Right lobe of liver (tissue), 6 donors: Measurements from ENCODE around the gene PLXNA2. TPM values are rescaled to one million over a fixed set of nuclear protein-coding genes. Genes with fewer than 3 reads are reported as not detected.

ENCODE experiments used
- ATAC-seq, 4 donors: fragments of 200-7000 bp; cut with Tn5 transposase; one replicate each; pipeline ENCODE4 v1.9.1; 2020; ENCODE audit warnings: mild to moderate bottlenecking in 4 of 4, moderate library complexity in 4 of 4
- DNase-seq, 3 donors: peaks; one replicate each; pipeline ENCODE4 v3.0.0-alpha.2; 2020
- H3K27ac ChIP-seq, 3 donors: fragments of 200-600 bp; one replicate each; pipeline ENCODE4 v1.8.0; 2022
- H3K27me3 ChIP-seq, 2 donors: fragments of 200-600 bp; one replicate each; pipeline ENCODE4 v1.8.0; 2022
- H3K36me3 ChIP-seq, 4 donors: fragments of 200-600 bp; sonication (generic) in 1 of 4; one replicate each; pipeline versions ENCODE4 v1.5.1 to v1.8.0; 2017 to 2022; ENCODE audit warnings: control low read depth in 1 of 4
- H3K4me1 ChIP-seq, 4 donors: fragments of 200-600 bp; sonication (generic) in 1 of 4; one replicate each; pipeline versions ENCODE4 v1.5.1 to v1.8.0; 2017 to 2022; ENCODE audit warnings: control low read depth in 1 of 4
- H3K4me3 ChIP-seq, 3 donors: fragments of 200-600 bp; one replicate each; pipeline ENCODE4 v1.8.0; 2022
- H3K9me3 ChIP-seq, 4 donors: fragments of 200-600 bp; sonication (generic) in 1 of 4; one replicate each; pipeline versions ENCODE4 v1.5.1 to v1.8.0; 2017 to 2022; ENCODE audit warnings: control low read depth in 1 of 4
- POLR2A ChIP-seq: fragments of 450-650 bp; IDR thresholded peaks from one replicate; pipeline ENCODE4 v1.6.1; 2017; ENCODE audit warnings: antibody characterized with exemption, mild to moderate bottlenecking
- WGBS: methylation state at CpG from one replicate; pipeline ENCODE4 v1.1.6; 2018; ENCODE audit warnings: low coverage, low lambda C conversion rate; ENCODE audit not compliant: insufficient coverage; ENCODE audit errors: missing lambda C conversion rate; 5-methylcytosine and 5-hydroxymethylcytosine counted together
- intact Hi-C, 2 donors: fragments of 100-400 bp; cut with DNase I; formaldehyde crosslinking; loops; one replicate each; pipeline versions ENCODE4 v1.11.2 to v1.14.1; 2022
- total RNA-seq, 6 experiments: library from RNA; depleted of rRNA in 2 of 6; stranded (reverse); fragments of >200 nt in 2 of 6; fragmentation: NEBNext Ultra II Directional in 3 of 6; extraction: Animal tissue kit (Norgen Biotek cat#: 25700) in 3 of 6; gene quantifications; one replicate each; pipeline versions ENCODE4 v1.1.0 to v1.2.4, GENCODE V29; 2016 to 2023
- TF ChIP-seq, protein P1 (sequence below), 4 donors: fragments of 200-600 bp in 3 of 4; fragments of 450-650 bp in 1 of 4; IDR thresholded peaks; one replicate each; pipeline versions ENCODE4 v1.5.1 to v1.8.0; 2016 to 2022; ENCODE audit warnings: antibody characterized with exemption in 4 of 4, mild to moderate bottlenecking in 2 of 4
- donor health status: DM: no; HTN: yes; CAD: no.
- donor health status: DM: no; HTN: no; CAD: no.
- donor health status: DM: no; HTN: no; CAD: no.
- donor health status: DM: no; HTN: yes; CAD: no.
- donor health status: DM: no; HTN: yes; CAD: no.

Gene PLXNA2
- total RNA-seq, 6 experiments from 2014 or later, result 5.6 to 20.8 (median 9.3) TPM

GRCh38 chr1:207993477-207994445 is 250.4 kb downstream of the PLXNA2 start:
- 74% methylated on average over 5 of the region's 5 CpGs for WGBS
- DNase-seq (no peak), ATAC-seq (no peak)

DNA sequence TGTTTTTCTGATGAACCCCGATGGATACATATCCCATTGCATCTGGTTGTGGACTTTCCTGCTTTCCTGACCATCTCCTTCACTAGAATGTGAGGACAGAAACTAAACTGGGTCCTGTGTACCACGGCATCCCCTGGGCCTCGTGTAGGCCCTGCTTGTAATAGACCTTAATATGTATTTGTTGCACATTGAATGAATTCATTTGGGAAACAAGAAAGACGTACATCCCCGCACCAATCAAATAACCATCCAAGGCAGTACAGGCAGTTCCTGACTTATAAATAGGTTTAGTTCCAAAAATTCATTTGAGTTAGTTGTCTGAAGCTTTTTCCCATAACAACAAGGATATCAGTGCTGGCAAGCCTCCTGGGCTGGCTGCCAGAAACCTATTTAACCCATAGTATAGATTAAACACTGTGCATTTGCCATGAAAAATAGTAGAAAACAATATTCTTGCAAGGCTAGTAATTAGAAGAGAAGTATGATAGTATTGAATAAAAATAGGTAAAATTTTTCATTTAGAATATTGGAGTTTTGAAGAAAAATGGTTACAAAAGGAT is 251.4 kb downstream of the PLXNA2 start:
- Histone ChIP-seq H3K36me3 (no peaks in the 10 kb centered on the region), H3K4me1 (no peaks in the 10 kb centered on the region), H3K4me3 (no peak overlapping the region), H3K27me3 (no peaks in the 10 kb centered on the region), H3K27ac (no peak overlapping the region), H3K9me3 (no peaks in the 10 kb centered on the region)
- no peak for DNase-seq
- ATAC-seq, result no peak
- WGBS, result 78% methylated on average over 5 of the region's 5 CpGs
- intact Hi-C loops, result no loop called here
- TF ChIP-seq, protein P1, sequence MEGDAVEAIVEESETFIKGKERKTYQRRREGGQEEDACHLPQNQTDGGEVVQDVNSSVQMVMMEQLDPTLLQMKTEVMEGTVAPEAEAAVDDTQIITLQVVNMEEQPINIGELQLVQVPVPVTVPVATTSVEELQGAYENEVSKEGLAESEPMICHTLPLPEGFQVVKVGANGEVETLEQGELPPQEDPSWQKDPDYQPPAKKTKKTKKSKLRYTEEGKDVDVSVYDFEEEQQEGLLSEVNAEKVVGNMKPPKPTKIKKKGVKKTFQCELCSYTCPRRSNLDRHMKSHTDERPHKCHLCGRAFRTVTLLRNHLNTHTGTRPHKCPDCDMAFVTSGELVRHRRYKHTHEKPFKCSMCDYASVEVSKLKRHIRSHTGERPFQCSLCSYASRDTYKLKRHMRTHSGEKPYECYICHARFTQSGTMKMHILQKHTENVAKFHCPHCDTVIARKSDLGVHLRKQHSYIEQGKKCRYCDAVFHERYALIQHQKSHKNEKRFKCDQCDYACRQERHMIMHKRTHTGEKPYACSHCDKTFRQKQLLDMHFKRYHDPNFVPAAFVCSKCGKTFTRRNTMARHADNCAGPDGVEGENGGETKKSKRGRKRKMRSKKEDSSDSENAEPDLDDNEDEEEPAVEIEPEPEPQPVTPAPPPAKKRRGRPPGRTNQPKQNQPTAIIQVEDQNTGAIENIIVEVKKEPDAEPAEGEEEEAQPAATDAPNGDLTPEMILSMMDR (IDR thresholded peaks at IDR 0.05), result no peak
- no peak for TF ChIP-seq POLR2A

More at GRCh38 chr1:207993477-207994445, 250.4 kb downstream of the PLXNA2 start:
- TF ChIP-seq, protein P1 (IDR thresholded peaks at IDR 0.05), result peak in 2 of 4 donors; percentile 14 to 19
- TF ChIP-seq POLR2A, result no peak
- intact Hi-C loops, result no loop called here
- Histone ChIP-seq H3K4me1 (no peaks in the 10 kb centered on the region), H3K36me3 (no peaks in the 10 kb centered on the region), H3K27ac (no peak overlapping the region), H3K4me3 (no peak overlapping the region), H3K9me3 (no peaks in the 10 kb centered on the region), H3K27me3 (no peaks in the 10 kb centered on the region)

- 52% methylated on average over 3 of the region's 5 CpGs for WGBS
- no peaks in the 10 kb centered on the region for H3K27me3 ChIP-seq
- DNase-seq (no peak), ATAC-seq (peak in 1 of 4 donors; percentile 14)
- no peaks in the 10 kb centered on the region for H3K9me3 ChIP-seq
- H3K4me3 ChIP-seq, result no peak overlapping the region
- intact Hi-C loops, result no loop called here
- no peaks in the 10 kb centered on the region for H3K4me1 ChIP-seq
- H3K27ac ChIP-seq, result no peak overlapping the region
- no peaks in the 10 kb centered on the region for H3K36me3 ChIP-seq
- TF ChIP-seq POLR2A, result no peak
- TF ChIP-seq, protein P1 (IDR thresholded peaks at IDR 0.05), result no peak
These were observed 252.6 kb downstream of the PLXNA2 start for GRCh38 chr1:207991583-207992026.

- Histone ChIP-seq H3K4me1 (no peaks in the 10 kb centered on the region), H3K4me3 (no peak overlapping the region), H3K27me3 (no peaks in the 10 kb centered on the region), H3K27ac (no peak overlapping the region), H3K36me3 (no peaks in the 10 kb centered on the region), H3K9me3 (no peaks in the 10 kb centered on the region)
- ATAC-seq, result peak in 1 of 4 donors; percentile 28
- WGBS, result 77% methylated on average over 11 of the region's 16 CpGs
- TF ChIP-seq, protein P1 (IDR thresholded peaks at IDR 0.05), result no peak
- no peak for TF ChIP-seq POLR2A
- intact Hi-C loops, result no loop called here
- no peak for DNase-seq
These were observed 253.2 kb downstream of the PLXNA2 start for GRCh38 chr1:207990876-207991582.
